Measurements from ENCODE around the gene KIF11. TPM values are rescaled to one million over a fixed set of nuclear protein-coding genes. Genes with fewer than 3 reads are reported as not detected.
A peak's percentile ranks its signal among the peaks of the same experiment; 100 is the strongest.

KIF11 gene
- total and polyA plus RNA-seq, 2 experiments from 2014 or later: 26.1 to 56.7 TPM

DNA sequence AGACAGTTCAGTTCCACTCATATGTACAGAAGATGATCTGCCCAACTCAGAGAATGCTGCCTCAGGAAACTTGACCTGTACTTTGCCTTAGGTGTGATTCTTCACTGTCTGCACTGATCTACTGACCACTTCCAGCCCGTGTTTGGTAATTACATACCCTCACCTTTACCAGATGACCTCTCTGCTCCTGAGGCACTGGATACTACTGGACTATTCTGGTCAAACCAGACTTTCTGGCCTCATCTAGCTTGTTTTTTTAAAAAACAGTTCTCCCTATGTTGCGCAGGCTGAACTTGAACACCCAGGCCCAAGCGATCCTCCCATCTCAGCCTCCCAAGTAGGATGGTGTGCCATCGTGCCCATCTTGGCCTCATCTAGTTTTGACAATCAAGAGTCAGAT lies 45.3 kb upstream of the KIF11 start (continued):
- TF ChIP-seq EZH2phosphoT487 (IDR thresholded peaks at IDR 0.05; ENCODE audit: unreplicated experiment) (no peak), CREB1 (CRISPR knock-in tag; IDR thresholded peaks at IDR 0.05; ENCODE audit: low read depth) (no peak)

DNA sequence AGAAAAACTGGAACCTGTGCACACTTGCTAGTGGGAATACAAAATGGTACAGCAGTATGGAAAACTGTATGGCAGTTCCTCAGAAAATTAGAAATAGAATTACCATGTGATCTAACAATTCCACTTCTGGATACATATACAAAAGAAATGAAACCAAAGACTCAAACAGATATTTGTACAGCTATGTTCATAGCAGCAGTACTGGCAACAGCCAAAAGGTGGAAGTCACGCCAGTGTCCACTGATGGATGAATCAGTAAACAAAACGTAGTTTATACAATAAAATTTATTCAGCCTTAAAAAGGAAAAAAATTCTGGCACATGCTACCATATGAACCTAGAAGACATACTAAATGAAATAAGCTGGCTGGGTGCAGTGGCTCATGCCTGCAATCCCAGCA lies 42.0 kb upstream of the KIF11 start:
- peaks cover 4% of the 10 kb centered on the region; the same call in 2 of the 3 replicates for H3K4me1 Mint-ChIP-seq
- peaks cover 39% of the 10 kb centered on the region for H3K79me2 ChIP-seq (replicated peaks; ENCODE audit: insufficient read depth)
- no peak overlapping the region for H3K4me3 ChIP-seq
- no peak overlapping the region for H2AFZ ChIP-seq
- TF ChIP-seq STAT1 (IDR thresholded peaks at IDR 0.05; ENCODE audit: unreplicated experiment): no peak
- no peak for TF ChIP-seq POLR2AphosphoS5 (IDR thresholded peaks at IDR 0.05; ENCODE audit: low read depth)
- TF ChIP-seq, protein P1, sequence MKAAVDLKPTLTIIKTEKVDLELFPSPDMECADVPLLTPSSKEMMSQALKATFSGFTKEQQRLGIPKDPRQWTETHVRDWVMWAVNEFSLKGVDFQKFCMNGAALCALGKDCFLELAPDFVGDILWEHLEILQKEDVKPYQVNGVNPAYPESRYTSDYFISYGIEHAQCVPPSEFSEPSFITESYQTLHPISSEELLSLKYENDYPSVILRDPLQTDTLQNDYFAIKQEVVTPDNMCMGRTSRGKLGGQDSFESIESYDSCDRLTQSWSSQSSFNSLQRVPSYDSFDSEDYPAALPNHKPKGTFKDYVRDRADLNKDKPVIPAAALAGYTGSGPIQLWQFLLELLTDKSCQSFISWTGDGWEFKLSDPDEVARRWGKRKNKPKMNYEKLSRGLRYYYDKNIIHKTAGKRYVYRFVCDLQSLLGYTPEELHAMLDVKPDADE (IDR thresholded peaks at IDR 0.05): no peak
- no peak for TF ChIP-seq ZNF114 (CRISPR knock-in tag; IDR thresholded peaks at IDR 0.05)
- TF ChIP-seq EZH2phosphoT487 (IDR thresholded peaks at IDR 0.05; ENCODE audit: unreplicated experiment): no peak
- TF ChIP-seq NANOG (IDR thresholded peaks at IDR 0.05; ENCODE audit: borderline replicate concordance): no peak
- no peaks in the 10 kb centered on the region for H3K36me3 ChIP-seq (ENCODE audit: insufficient read depth)
- H3K27ac Mint-ChIP-seq: no peak overlapping the region
- H3K9me2 ChIP-seq (ENCODE audit: insufficient read depth): no peaks in the 10 kb centered on the region
- peaks cover 29% of the 10 kb centered on the region for H3K36me3 Mint-ChIP-seq (ENCODE audit: low read depth)
- DNase-seq (ENCODE audit: low spot score) (no peak), ATAC-seq (no peak)
- no peaks in the 10 kb centered on the region for H3K27me3 Mint-ChIP-seq (ENCODE audit: insufficient read depth, low read depth, poor library complexity)
- H3F3A ChIP-seq (replicated peaks; ENCODE audit: low read depth): no peaks in the 10 kb centered on the region
- no peak overlapping the region for H3K27ac ChIP-seq (ENCODE audit: low read depth)
- no peak overlapping the region for H3K4me3 Mint-ChIP-seq
- 0 out of 3 replicates have a peak, but pooled peaks cover 7% of the 10 kb centered on the region for H3K9me3 Mint-ChIP-seq
- H3K27me3 ChIP-seq (ENCODE audit: insufficient read depth): no peaks in the 10 kb centered on the region
- peaks cover 10% of the 10 kb centered on the region for H4K20me1 ChIP-seq (replicated peaks; ENCODE audit: insufficient read depth)
- H3K4me1 ChIP-seq (ENCODE audit: insufficient read depth): no peaks in the 10 kb centered on the region
- no peak overlapping the region for H3K4me2 ChIP-seq

DNA sequence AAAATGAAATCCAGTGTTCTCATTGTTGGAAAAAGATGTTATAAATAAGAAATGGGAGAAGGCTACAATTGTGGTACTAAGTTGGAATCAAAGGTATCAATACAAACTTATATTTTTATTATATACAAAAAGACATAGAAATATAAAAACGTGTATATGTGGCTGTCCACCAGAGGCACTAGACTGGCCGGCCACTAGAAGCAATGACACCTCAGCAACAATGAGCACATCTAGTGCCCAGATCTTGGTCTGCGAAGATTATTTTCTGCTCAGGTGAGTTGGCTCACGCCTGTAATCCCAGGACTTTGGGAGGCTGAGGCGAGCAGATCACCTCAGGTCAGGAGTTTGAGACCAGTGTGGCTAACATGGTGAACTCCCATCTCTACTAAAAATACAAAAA lies 40.6 kb upstream of the KIF11 start:
- Histone ChIP-seq H3K27ac (ENCODE audit: low read depth) (no peak overlapping the region), H3K27me3 (ENCODE audit: insufficient read depth) (no peaks in the 10 kb centered on the region), H3K79me2 (replicated peaks; ENCODE audit: insufficient read depth) (peaks cover 38% of the 10 kb centered on the region), H3K9me2 (ENCODE audit: insufficient read depth) (no peaks in the 10 kb centered on the region), H3K4me1 (ENCODE audit: insufficient read depth) (no peaks in the 10 kb centered on the region), H4K20me1 (replicated peaks; ENCODE audit: insufficient read depth) (peaks cover 10% of the 10 kb centered on the region), H3F3A (replicated peaks; ENCODE audit: low read depth) (no peaks in the 10 kb centered on the region), H3K4me3 (no peak overlapping the region), H3K4me2 (no peak overlapping the region), H3K36me3 (ENCODE audit: insufficient read depth) (no peaks in the 10 kb centered on the region), H2AFZ (no peak overlapping the region)
- no peak overlapping the region for H3K4me3 Mint-ChIP-seq
- no peak overlapping the region for H3K27ac Mint-ChIP-seq
- peaks cover 40% of the 10 kb centered on the region for H3K36me3 Mint-ChIP-seq (ENCODE audit: low read depth)
- H3K27me3 Mint-ChIP-seq (ENCODE audit: insufficient read depth, low read depth, poor library complexity): peaks cover under 1% of the 10 kb centered on the region
- DNase-seq (ENCODE audit: low spot score): no peak
- 0 out of 3 replicates have a peak, but pooled peaks cover 7% of the 10 kb centered on the region for H3K9me3 Mint-ChIP-seq
- TF ChIP-seq CREB1 (CRISPR knock-in tag; IDR thresholded peaks at IDR 0.05; ENCODE audit: low read depth): no peak
- TF ChIP-seq, protein P2, sequence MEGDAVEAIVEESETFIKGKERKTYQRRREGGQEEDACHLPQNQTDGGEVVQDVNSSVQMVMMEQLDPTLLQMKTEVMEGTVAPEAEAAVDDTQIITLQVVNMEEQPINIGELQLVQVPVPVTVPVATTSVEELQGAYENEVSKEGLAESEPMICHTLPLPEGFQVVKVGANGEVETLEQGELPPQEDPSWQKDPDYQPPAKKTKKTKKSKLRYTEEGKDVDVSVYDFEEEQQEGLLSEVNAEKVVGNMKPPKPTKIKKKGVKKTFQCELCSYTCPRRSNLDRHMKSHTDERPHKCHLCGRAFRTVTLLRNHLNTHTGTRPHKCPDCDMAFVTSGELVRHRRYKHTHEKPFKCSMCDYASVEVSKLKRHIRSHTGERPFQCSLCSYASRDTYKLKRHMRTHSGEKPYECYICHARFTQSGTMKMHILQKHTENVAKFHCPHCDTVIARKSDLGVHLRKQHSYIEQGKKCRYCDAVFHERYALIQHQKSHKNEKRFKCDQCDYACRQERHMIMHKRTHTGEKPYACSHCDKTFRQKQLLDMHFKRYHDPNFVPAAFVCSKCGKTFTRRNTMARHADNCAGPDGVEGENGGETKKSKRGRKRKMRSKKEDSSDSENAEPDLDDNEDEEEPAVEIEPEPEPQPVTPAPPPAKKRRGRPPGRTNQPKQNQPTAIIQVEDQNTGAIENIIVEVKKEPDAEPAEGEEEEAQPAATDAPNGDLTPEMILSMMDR (conservative IDR thresholded peaks at IDR 0.05; ENCODE audit: low read depth in 2 of 2): peak; percentile 31 to 39
- TF ChIP-seq, protein P3, sequence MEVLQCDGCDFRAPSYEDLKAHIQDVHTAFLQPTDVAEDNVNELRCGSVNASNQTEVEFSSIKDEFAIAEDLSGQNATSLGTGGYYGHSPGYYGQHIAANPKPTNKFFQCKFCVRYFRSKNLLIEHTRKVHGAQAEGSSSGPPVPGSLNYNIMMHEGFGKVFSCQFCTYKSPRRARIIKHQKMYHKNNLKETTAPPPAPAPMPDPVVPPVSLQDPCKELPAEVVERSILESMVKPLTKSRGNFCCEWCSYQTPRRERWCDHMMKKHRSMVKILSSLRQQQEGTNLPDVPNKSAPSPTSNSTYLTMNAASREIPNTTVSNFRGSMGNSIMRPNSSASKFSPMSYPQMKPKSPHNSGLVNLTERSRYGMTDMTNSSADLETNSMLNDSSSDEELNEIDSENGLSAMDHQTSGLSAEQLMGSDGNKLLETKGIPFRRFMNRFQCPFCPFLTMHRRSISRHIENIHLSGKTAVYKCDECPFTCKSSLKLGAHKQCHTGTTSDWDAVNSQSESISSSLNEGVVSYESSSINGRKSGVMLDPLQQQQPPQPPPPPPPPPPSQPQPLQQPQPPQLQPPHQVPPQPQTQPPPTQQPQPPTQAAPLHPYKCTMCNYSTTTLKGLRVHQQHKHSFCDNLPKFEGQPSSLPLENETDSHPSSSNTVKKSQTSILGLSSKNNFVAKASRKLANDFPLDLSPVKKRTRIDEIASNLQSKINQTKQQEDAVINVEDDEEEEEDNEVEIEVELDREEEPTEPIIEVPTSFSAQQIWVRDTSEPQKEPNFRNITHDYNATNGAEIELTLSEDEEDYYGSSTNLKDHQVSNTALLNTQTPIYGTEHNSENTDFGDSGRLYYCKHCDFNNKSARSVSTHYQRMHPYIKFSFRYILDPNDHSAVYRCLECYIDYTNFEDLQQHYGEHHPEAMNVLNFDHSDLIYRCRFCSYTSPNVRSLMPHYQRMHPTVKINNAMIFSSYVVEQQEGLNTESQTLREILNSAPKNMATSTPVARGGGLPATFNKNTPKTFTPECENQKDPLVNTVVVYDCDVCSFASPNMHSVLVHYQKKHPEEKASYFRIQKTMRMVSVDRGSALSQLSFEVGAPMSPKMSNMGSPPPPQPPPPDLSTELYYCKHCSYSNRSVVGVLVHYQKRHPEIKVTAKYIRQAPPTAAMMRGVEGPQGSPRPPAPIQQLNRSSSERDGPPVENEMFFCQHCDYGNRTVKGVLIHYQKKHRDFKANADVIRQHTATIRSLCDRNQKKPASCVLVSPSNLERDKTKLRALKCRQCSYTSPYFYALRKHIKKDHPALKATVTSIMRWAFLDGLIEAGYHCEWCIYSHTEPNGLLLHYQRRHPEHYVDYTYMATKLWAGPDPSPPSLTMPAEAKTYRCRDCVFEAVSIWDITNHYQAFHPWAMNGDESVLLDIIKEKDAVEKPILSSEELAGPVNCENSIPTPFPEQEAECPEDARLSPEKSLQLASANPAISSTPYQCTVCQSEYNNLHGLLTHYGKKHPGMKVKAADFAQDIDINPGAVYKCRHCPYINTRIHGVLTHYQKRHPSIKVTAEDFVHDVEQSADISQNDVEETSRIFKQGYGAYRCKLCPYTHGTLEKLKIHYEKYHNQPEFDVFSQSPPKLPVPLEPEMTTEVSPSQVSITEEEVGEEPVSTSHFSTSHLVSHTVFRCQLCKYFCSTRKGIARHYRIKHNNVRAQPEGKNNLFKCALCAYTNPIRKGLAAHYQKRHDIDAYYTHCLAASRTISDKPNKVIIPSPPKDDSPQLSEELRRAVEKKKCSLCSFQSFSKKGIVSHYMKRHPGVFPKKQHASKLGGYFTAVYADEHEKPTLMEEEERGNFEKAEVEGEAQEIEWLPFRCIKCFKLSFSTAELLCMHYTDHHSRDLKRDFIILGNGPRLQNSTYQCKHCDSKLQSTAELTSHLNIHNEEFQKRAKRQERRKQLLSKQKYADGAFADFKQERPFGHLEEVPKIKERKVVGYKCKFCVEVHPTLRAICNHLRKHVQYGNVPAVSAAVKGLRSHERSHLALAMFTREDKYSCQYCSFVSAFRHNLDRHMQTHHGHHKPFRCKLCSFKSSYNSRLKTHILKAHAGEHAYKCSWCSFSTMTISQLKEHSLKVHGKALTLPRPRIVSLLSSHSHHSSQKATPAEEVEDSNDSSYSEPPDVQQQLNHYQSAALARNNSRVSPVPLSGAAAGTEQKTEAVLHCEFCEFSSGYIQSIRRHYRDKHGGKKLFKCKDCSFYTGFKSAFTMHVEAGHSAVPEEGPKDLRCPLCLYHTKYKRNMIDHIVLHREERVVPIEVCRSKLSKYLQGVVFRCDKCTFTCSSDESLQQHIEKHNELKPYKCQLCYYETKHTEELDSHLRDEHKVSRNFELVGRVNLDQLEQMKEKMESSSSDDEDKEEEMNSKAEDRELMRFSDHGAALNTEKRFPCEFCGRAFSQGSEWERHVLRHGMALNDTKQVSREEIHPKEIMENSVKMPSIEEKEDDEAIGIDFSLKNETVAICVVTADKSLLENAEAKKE (CRISPR knock-in tag; IDR thresholded peaks at IDR 0.05): peak; percentile 51; the same call in 1 of the 2 replicates
- no peak for ATAC-seq
- H3K4me1 Mint-ChIP-seq: no peaks in the 10 kb centered on the region

Data from GM23338 (cell line).